Dermis microvascular lymphatic vessel endothelial cell (primary cell): Measurements from ENCODE around the gene EPSTI1. TPM values are rescaled to one million over a fixed set of nuclear protein-coding genes. Genes with fewer than 3 reads are reported as not detected.

Experiments used
- DNase-seq, 2 donors: peaks; one replicate each; pipeline versions ENCODE4 v3.0.0 to v3.0.0-alpha.2; 2010; ENCODE audit warnings: low read depth in 2 of 2
- total RNA-seq: library from RNA; depleted of rRNA; stranded (reverse); fragments of >200 nt; gene quantifications from 2 replicates; pipeline ENCODE4 v1.2.1, GENCODE V29; 2014

The EPSTI1 gene
- total RNA-seq, 1 donor from 2014 or later = 2.3 TPM

GRCh38 chr13:42971691-42972347 lies 20.2 kb downstream of the EPSTI1 start:
- no peak for DNase-seq

GRCh38 chr13:42970824-42971690 lies 21.0 kb downstream of the EPSTI1 start:
- DNase-seq = peak; percentile 21 to 64

DNA sequence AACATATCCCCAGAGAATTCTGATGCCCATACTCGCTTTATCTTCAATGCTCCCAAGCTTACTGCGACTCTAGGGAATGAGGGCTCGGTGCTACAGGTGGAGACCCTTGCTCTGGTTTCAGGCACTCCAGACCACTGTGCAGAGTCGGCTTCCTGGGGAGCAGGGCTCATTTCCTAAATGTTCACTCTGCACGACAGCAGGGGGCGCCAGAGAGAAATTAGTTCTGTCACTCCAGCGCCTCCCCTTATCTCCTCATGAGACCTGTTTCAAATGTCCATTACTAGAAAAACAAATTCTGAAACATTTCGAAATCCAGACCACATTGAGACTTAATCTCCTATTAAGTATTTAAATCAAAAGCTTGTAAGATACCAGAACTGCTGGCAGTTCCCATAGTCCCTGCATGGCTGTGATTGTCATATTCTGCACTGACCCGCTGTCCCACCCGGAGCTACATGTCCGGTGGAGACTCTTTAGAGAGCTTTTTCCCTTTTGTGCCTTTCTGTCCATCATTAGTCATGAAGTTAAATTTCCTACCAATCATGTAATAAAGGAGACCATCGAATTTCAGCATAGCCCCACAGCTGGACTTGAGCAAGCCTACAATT lies 22.4 kb downstream of the EPSTI1 start:
- DNase-seq = peak; percentile 40 to 72

- DNase-seq = no peak
Measured at GRCh38 chr13:42968906-42969305, 23.1 kb downstream of the EPSTI1 start.

DNA sequence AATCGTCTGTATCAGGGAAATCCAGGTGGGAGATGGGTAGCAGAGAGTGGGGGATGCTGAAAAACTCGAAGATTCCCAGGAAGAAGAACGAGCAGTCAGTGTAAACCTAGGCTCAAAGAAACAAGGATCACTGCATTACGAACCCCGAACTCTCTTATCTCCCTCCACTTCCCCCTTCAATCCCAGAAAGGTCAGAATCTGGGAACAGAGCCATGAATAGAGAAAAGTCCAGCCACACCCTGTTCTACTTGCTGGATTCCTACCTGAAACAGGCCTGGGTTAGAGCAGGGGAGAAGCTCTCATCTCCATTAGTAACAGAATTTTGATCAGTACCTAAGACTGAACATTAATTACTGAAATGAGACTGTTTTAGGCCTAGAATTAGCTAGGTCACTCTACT lies 24.4 kb downstream of the EPSTI1 start:
- no peak for DNase-seq

GRCh38 chr13:42965281-42965680 lies 26.8 kb downstream of the EPSTI1 start:
- no peak for DNase-seq

- no peak for DNase-seq
Measured at GRCh38 chr13:42964761-42965161, 27.3 kb downstream of the EPSTI1 start.

DNA sequence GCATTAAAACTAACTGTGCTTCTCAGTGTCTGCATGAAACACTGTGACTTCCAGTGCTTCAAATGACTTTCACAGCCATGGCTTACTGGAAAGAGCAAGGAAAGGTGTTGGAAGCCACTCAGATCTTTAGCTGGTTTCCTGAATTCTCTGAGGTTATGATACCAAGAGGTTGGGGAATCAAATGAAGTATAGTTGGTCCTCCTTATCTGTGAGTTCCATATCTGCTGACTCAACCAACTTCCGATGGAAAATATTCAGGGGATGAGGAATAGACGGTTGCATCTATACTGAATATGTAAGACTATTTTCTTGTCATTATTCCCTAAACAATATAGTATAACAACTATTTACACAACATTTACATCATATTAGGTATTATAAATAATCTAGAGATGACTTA lies 32.4 kb downstream of the EPSTI1 start:
- DNase-seq = peak in 1 of 2 donors; percentile 23

GRCh38 chr13:42957881-42958280 lies 34.2 kb downstream of the EPSTI1 start:
- DNase-seq = no peak

DNA sequence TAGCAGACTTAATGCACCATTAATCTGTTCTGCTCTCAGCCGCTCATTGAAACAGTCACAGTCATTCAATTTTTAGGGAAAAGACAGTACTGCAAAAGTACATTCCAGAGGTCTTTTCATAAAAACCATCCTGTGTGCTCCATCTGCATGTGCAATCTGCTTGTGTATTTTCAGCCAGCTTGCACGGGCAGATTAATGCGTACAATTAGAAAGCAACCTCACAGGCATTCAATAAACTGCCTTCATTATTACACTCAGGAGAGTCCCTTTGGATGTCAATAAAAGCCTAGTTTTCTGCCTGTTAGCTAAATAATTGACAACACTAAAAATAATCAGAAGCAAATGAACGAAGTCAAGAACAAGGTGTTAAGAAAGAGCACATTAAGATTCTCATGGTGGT lies 41.9 kb downstream of the EPSTI1 start:
- no peak for DNase-seq

GRCh38 chr13:42947925-42948324 lies 44.1 kb downstream of the EPSTI1 start:
- no peak for DNase-seq

DNA sequence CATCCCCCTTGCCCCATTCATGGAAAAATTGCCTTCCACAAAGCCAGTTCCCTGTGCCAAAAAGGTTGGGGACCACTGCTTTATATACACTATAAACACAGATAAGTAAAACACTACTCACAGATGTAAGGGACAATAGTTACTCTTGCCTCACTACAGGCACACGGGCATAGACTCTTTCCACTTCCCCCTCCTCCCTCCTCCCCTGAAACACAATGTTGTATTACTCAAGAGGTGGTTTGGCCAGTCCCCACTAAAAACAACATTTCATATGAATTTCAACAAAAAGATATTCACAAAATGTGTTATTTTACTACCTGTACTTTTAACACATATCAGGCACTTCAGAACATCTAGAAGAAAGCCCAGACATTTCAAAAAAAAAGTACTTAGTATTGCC lies 45.1 kb downstream of the EPSTI1 start:
- DNase-seq = no peak

DNA sequence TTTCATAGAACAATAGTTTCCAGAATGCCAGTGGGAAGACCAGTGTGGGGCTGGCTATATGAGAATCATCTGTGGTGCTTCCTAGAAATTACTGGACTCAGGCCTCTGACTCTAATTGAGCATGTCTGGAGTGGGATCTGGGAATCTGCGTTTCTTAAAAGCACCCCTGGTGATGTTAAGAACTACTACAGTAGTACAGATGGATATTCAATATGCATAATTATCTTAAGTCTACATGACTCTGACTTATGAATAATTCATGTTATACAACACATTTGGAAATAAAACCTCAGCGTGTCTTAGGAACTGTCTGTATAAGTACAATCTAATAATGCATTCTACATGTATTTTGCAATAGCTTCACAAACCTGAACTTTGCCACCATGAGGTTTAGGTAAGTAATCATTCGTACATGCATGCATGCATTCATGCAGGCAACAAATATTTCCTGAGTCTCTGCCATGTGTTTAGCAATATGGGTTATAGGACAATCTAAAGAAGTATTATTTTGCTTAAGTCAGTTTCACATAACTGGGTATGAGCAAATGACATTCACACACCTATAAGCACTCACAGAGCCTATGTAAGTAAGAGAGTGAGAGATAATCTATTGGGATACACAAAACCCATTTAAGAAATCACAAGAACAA lies 62.0 kb downstream of the EPSTI1 start:
- DNase-seq = no peak

DNA sequence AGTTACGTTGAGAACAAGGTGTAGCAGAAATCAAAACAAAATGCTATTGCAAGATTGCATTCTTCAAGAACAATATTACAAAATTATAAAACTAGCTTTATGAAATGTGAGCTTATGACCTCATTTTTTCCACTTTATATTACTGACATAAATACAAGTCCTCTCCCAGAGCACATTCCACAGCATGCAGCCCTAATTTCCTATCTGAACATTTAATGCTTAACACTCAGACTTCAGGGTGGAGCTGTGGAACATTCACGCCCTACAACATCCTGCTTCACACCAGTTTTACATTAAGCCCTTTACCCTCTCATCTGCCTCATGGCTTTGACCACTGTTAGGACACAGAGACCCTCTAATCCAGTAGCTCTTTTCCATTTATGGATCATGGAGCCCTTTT lies 65.5 kb downstream of the EPSTI1 start:
- DNase-seq = peak in 1 of 2 donors; percentile 3

DNA sequence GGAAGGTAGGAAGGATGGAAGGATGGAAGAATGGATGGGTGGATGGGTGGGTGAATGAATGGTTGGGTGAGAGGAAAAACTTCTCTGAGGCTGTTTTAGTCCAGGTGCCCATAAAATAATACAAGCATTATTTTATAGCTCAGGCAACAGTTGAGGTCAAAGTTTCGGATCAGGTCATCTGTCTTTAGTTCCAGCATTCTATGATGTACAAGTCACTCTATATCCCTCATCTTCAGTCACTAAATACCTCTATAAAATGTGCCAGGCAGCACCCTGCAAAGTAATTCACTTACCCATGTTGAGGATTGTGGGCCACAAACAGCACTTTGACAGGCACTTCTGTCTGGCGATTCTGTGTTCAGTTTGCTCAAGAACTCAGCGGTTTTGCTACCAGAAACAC lies 66.0 kb downstream of the EPSTI1 start:
- DNase-seq = no peak

DNA sequence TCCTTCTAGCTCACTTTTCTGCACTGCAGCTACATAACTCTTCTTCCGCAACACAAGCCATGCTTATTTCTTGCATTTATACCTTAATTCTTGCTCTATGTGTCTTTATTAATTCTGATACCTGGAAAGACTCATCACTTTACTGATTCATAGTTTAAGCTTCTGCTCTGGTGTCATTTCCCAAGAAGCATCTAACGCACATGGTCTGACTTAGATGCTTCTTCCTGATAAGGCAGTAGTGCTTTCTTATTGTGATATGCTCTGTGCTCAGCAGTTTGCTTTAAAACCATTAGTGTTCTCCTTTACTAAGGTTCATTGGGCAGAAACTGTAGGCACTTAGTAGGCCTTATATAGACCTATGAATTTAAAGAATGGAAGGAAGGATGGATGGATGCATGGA lies 66.4 kb downstream of the EPSTI1 start:
- no peak for DNase-seq

- no peak for DNase-seq
Measured at GRCh38 chr13:42924344-42924743, 67.7 kb downstream of the EPSTI1 start.

- DNase-seq = no peak
Measured at GRCh38 chr13:42907745-42908144, 84.3 kb downstream of the EPSTI1 start.

- no peak for DNase-seq
Measured at GRCh38 chr13:42906257-42906656, 85.8 kb downstream of the EPSTI1 start.

GRCh38 chr13:42905579-42905978 lies 86.5 kb downstream of the EPSTI1 start:
- DNase-seq = no peak

GRCh38 chr13:42899266-42899665 lies 92.8 kb downstream of the EPSTI1 start:
- no peak for DNase-seq

DNA sequence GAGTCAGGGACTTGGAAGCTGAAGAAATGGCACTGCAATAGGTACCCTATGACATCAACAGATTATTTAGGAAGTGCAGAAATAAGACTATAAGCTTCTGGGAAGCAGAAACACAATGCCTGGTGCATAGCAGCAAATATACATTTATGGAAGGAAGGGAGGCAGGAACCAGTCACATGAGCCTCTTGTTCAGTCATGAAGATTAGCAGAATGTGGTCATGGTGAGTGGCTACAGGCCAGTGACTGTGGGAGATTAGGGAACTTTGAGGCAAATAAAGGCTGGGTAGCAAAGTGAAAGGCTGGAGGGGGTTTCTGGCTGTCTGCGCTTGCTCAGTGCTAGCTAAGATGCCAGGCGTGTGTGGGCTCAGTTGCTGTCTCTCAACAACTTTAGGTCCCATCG lies 96.3 kb downstream of the EPSTI1 start:
- DNase-seq = no peak
